ENCODE results near the gene SEMA4C. TPM values are rescaled to one million over a fixed set of nuclear protein-coding genes. Genes with fewer than 3 reads are reported as not detected.

The SEMA4C gene
- total RNA-seq, 1 donor from 2014 or later: 279 TPM

GRCh38 chr2:96828436-96828835, 41.4 kb downstream of the SEMA4C start:
- peaks cover 5% of the 10 kb centered on the region for H3K27me3 Mint-ChIP-seq (ENCODE audit: unreplicated experiment)
- H3K9me3 Mint-ChIP-seq (ENCODE audit: unreplicated experiment): no peaks in the 10 kb centered on the region
- peaks cover 31% of the 10 kb centered on the region for H3K36me3 Mint-ChIP-seq (ENCODE audit: low read depth, unreplicated experiment)
- no peak overlapping the region for H3K27ac Mint-ChIP-seq (ENCODE audit: unreplicated experiment)
- no peak overlapping the region for H3K4me3 Mint-ChIP-seq (ENCODE audit: unreplicated experiment)
- TF ChIP-seq CTCF (IDR thresholded peaks at IDR 0.05; ENCODE audit: unreplicated experiment): no peak
- no peak for DNase-seq (ENCODE audit: low spot score)
- H3K4me1 Mint-ChIP-seq (ENCODE audit: unreplicated experiment): peaks cover 14% of the 10 kb centered on the region

GRCh38 chr2:96826546-96827278, 43.2 kb downstream of the SEMA4C start:
- Mint-ChIP-seq H3K27me3 (ENCODE audit: unreplicated experiment) (peaks cover 3% of the 10 kb centered on the region), H3K36me3 (ENCODE audit: low read depth, unreplicated experiment) (peaks cover 27% of the 10 kb centered on the region), H3K4me3 (ENCODE audit: unreplicated experiment) (no peak overlapping the region), H3K27ac (ENCODE audit: unreplicated experiment) (no peak overlapping the region), H3K9me3 (ENCODE audit: unreplicated experiment) (no peaks in the 10 kb centered on the region), H3K4me1 (ENCODE audit: unreplicated experiment) (peaks cover 3% of the 10 kb centered on the region)
- no peak for TF ChIP-seq CTCF (IDR thresholded peaks at IDR 0.05; ENCODE audit: unreplicated experiment)
- DNase-seq (ENCODE audit: low spot score): no peak

- H3K4me3 Mint-ChIP-seq (ENCODE audit: unreplicated experiment): no peak overlapping the region
- no peak for DNase-seq (ENCODE audit: low spot score)
- TF ChIP-seq CTCF (IDR thresholded peaks at IDR 0.05; ENCODE audit: unreplicated experiment): no peak
- H3K4me1 Mint-ChIP-seq (ENCODE audit: unreplicated experiment): peaks cover 6% of the 10 kb centered on the region
- H3K9me3 Mint-ChIP-seq (ENCODE audit: unreplicated experiment): no peaks in the 10 kb centered on the region
- H3K27ac Mint-ChIP-seq (ENCODE audit: unreplicated experiment): no peak overlapping the region
- H3K27me3 Mint-ChIP-seq (ENCODE audit: unreplicated experiment): peaks cover 3% of the 10 kb centered on the region
- H3K36me3 Mint-ChIP-seq (ENCODE audit: low read depth, unreplicated experiment): peaks cover 17% of the 10 kb centered on the region
Observed at GRCh38 chr2:96825057-96825456, 44.8 kb downstream of the SEMA4C start.

GRCh38 chr2:96824079-96824870, 45.6 kb downstream of the SEMA4C start:
- Mint-ChIP-seq H3K27ac (ENCODE audit: unreplicated experiment) (no peak overlapping the region), H3K27me3 (ENCODE audit: unreplicated experiment) (peaks cover 5% of the 10 kb centered on the region), H3K4me1 (ENCODE audit: unreplicated experiment) (peaks cover 8% of the 10 kb centered on the region), H3K36me3 (ENCODE audit: low read depth, unreplicated experiment) (peaks cover 10% of the 10 kb centered on the region), H3K4me3 (ENCODE audit: unreplicated experiment) (no peak overlapping the region), H3K9me3 (ENCODE audit: unreplicated experiment) (no peaks in the 10 kb centered on the region)
- no peak for TF ChIP-seq CTCF (IDR thresholded peaks at IDR 0.05; ENCODE audit: unreplicated experiment)
- DNase-seq (ENCODE audit: low spot score): no peak

GRCh38 chr2:96823198-96823597, 46.7 kb downstream of the SEMA4C start:
- H3K4me3 Mint-ChIP-seq (ENCODE audit: unreplicated experiment): no peak overlapping the region
- peaks cover 10% of the 10 kb centered on the region for H3K27me3 Mint-ChIP-seq (ENCODE audit: unreplicated experiment)
- DNase-seq (ENCODE audit: low spot score): no peak
- peaks cover 12% of the 10 kb centered on the region for H3K4me1 Mint-ChIP-seq (ENCODE audit: unreplicated experiment)
- H3K9me3 Mint-ChIP-seq (ENCODE audit: unreplicated experiment): no peaks in the 10 kb centered on the region
- H3K36me3 Mint-ChIP-seq (ENCODE audit: low read depth, unreplicated experiment): peaks cover 3% of the 10 kb centered on the region
- no peak for TF ChIP-seq CTCF (IDR thresholded peaks at IDR 0.05; ENCODE audit: unreplicated experiment)
- no peak overlapping the region for H3K27ac Mint-ChIP-seq (ENCODE audit: unreplicated experiment)

Data from endothelial cell (in vitro differentiated cells).